SK-N-SH (cell line): ENCODE data around the gene G3BP2.
"Not testable (repeated sequence)": the region's sequence is repeated elsewhere in the genome, so short reads cannot be mapped to it uniquely, and the experiment has no call there.

ENCODE experiments used
- RAD21 ChIP-seq: IDR thresholded peaks from 2 replicates; pipeline ENCODE4 v1.6.1; 2012; ENCODE audit warnings: mild to moderate bottlenecking, low read length
- RCOR1 ChIP-seq: fragments of 150-350 bp; IDR thresholded peaks from 2 replicates; pipeline ENCODE4 v1.6.1; 2017; ENCODE audit warnings: antibody characterized with exemption, low read length
- SIN3A ChIP-seq: IDR thresholded peaks from 2 replicates; pipeline ENCODE4 v1.6.1; 2012; ENCODE audit warnings: low read depth, mild to moderate bottlenecking, low read length, moderate library complexity, borderline replicate concordance
- TF ChIP-seq, protein P1 (sequence below): fragments of 200-600 bp; sonication (generic); IDR thresholded peaks from 2 replicates; pipeline ENCODE4 v1.6.1; 2017; ENCODE audit warnings: antibody characterized with exemption, mild to moderate bottlenecking, moderate library complexity
- TF ChIP-seq, protein P2 (sequence below): IDR thresholded peaks from 2 replicates; pipeline ENCODE4 v1.4.0; 2012; ENCODE audit warnings: low read depth

DNA sequence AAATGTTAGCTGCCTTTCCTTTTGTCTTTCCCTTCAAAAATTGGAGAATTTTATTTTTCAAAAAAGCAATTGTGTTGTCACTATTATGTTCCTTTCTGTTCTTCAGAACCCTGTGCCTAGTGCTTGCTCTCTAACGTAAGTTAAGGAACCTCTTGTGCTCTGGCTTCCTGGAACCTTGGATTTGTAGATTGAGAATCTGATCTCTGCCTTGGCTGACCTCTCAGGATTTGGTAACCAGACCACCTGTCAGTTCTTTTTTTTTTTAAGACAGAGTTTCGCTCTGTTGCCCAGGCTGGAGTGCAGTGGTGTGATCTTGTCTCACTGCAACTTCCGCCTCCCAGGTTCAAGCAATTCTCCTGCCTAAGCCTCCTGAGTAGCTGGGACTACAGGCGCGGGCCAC is 18.9 kb upstream of the G3BP2 start:
- TF ChIP-seq, protein P1, sequence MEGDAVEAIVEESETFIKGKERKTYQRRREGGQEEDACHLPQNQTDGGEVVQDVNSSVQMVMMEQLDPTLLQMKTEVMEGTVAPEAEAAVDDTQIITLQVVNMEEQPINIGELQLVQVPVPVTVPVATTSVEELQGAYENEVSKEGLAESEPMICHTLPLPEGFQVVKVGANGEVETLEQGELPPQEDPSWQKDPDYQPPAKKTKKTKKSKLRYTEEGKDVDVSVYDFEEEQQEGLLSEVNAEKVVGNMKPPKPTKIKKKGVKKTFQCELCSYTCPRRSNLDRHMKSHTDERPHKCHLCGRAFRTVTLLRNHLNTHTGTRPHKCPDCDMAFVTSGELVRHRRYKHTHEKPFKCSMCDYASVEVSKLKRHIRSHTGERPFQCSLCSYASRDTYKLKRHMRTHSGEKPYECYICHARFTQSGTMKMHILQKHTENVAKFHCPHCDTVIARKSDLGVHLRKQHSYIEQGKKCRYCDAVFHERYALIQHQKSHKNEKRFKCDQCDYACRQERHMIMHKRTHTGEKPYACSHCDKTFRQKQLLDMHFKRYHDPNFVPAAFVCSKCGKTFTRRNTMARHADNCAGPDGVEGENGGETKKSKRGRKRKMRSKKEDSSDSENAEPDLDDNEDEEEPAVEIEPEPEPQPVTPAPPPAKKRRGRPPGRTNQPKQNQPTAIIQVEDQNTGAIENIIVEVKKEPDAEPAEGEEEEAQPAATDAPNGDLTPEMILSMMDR, result not testable (repeated sequence)
- not testable (repeated sequence) for TF ChIP-seq SIN3A, RCOR1, RAD21
- TF ChIP-seq, protein P2, sequence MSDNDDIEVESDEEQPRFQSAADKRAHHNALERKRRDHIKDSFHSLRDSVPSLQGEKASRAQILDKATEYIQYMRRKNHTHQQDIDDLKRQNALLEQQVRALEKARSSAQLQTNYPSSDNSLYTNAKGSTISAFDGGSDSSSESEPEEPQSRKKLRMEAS, result not testable (repeated sequence)
